ENCODE results near the gene IGFL3. TPM values are rescaled to one million over a fixed set of nuclear protein-coding genes. Genes with fewer than 3 reads are reported as not detected.

The IGFL3 gene
- total and polyA plus RNA-seq, 11 donors, result not detected

DNA sequence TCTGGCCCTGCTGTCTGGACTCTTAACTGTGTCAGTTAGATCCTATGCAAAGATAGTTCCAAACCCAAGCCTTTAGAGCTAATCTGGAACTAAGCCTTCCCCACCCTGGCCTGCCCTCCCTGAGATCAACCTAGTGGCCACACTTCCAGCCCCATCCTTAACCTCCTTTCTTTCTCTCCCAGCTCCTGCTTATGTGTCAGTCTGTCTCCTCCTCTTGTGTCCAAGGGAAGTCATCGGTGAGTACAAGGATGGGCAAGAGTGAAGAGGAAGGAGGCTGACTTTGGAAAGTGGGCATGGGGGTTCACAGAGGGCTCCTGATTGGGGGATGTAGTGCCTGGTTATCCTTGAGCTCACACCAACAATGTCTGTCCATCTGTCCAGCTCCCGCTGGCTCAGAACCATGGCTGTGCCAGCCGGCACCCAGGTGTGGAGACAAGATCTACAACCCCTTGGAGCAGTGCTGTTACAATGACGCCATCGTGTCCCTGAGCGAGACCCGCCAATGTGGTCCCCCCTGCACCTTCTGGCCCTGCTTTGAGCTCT lies 35.8 kb upstream of the IGFL3 start:
- no peak overlapping the region for H3K27ac ChIP-seq
- H3K4me3 ChIP-seq, result no peak overlapping the region
- no peak for TF ChIP-seq POLR2A (IDR thresholded peaks at IDR 0.05)
- TF ChIP-seq, protein P1, sequence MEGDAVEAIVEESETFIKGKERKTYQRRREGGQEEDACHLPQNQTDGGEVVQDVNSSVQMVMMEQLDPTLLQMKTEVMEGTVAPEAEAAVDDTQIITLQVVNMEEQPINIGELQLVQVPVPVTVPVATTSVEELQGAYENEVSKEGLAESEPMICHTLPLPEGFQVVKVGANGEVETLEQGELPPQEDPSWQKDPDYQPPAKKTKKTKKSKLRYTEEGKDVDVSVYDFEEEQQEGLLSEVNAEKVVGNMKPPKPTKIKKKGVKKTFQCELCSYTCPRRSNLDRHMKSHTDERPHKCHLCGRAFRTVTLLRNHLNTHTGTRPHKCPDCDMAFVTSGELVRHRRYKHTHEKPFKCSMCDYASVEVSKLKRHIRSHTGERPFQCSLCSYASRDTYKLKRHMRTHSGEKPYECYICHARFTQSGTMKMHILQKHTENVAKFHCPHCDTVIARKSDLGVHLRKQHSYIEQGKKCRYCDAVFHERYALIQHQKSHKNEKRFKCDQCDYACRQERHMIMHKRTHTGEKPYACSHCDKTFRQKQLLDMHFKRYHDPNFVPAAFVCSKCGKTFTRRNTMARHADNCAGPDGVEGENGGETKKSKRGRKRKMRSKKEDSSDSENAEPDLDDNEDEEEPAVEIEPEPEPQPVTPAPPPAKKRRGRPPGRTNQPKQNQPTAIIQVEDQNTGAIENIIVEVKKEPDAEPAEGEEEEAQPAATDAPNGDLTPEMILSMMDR (IDR thresholded peaks at IDR 0.05), result no peak
- peaks cover 0 to 18% (median 1%) of the 10 kb centered on the region in 12 donors for H3K9me3 ChIP-seq
- H3K4me1 ChIP-seq, result no peaks in the 10 kb centered on the region
- H3K27me3 ChIP-seq, result peaks cover 0 to 24% (median 0%) of the 10 kb centered on the region in 9 donors
- intact Hi-C loops (cut with DNase I), result no loop called here
- no peak for ATAC-seq
- no peaks in the 10 kb centered on the region for H3K36me3 ChIP-seq
- no peak for DNase-seq
- 82 to 96% (median 95%) methylated on average over 7 of the region's 7 CpGs for WGBS, 4 donors

DNA sequence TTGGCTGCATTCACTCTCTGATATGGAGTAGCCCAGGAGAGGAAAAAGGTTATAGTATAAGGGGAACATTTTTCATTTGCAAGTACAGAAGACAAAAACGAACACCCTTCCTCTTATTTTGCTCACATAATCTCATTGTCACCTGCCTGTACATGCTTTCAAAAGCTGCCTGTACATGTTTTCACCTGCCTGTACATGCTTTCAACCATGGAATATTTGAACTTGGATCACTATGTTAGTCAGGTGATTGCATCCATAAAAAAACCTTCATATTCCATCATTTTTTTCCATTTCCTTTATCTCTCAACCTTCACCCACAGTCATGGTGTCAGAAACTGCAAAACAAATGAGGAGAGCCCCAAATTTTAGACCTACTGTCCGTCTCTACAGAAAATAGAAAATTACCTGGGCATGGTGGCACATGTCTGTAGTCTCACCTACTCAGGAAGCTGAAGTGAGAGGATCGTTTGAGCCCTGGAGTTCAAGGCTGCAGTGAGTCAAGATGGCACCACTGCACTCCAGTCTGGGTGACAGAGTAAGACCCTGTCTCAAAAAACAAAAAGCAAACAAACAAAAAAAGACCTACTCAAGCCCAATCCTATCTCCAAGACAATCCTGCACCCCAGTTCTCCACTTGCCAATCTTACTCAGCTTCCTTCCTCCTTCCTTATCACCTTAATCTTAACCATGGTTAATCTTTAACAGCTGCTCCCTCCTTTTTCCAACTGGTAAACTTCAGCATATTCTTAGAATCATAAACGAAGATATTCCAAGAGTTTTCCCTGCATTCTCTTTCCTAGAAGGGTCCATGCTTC lies 35.1 kb upstream of the IGFL3 start:
- WGBS, 4 donors, result 60 to 66% (median 63%) methylated on average over 4 of the region's 4 CpGs
- DNase-seq (no peak), ATAC-seq (no peak)
- Histone ChIP-seq H3K27ac (no peak overlapping the region), H3K4me3 (no peak overlapping the region), H3K27me3 (peaks cover 0 to 24% (median 0%) of the 10 kb centered on the region in 9 donors), H3K36me3 (no peaks in the 10 kb centered on the region), H3K9me3 (peaks cover 0 to 18% (median 1%) of the 10 kb centered on the region in 12 donors), H3K4me1 (no peaks in the 10 kb centered on the region)
- intact Hi-C loops (cut with DNase I), result no loop called here
- TF ChIP-seq, protein P1 (IDR thresholded peaks at IDR 0.05), result no peak
- no peak for TF ChIP-seq POLR2A (IDR thresholded peaks at IDR 0.05)

DNA sequence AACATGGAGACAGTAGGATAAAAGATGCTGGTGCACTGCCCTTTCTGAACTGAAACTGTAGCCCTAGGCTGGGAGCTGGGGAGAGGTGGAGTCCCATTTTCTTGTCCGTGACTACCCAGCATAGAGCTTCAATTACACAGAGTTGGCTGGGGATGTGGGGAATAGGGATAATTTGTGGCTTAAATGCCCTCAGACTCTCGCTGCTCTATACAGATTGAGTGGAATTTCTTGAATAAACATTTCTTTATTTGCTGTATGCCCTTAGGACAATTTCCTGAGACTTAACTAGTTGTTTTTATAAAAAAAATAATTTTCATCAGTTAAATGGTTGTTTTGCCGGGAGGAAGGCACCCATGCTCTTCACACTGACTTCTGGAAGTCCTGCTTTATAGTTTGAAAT lies 30.7 kb upstream of the IGFL3 start:
- WGBS, 4 donors, result 80 to 87% (median 82%) methylated on average over 3 of the region's 3 CpGs
- no peak for ATAC-seq

DNA sequence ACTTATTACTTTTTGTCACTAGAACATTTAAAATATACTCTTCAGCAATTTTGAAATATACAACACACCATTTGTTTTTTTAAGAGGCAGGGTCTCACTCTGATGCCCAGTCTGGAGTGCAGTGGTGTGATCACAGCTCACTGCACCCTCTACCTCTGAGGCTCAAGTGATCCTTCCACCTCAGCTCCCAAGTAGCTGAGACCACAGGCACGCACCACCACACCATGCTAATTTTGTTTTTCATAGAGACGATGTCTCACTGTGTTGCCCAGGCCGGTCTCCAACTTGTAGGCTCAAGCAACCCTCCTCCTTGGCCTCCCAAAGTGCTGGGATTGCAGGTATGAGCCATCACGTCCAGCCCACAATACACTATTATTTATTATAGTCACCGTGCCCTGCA lies 26.1 kb upstream of the IGFL3 start:
- H3K4me1 ChIP-seq, result no peaks in the 10 kb centered on the region
- TF ChIP-seq, protein P1 (IDR thresholded peaks at IDR 0.05), result no peak
- TF ChIP-seq POLR2A (IDR thresholded peaks at IDR 0.05), result no peak
- intact Hi-C loops (cut with DNase I), result no loop called here
- ATAC-seq (no peak), DNase-seq (no peak)
- H3K4me3 ChIP-seq, result no peak overlapping the region
- H3K27ac ChIP-seq, result no peak overlapping the region
- no peaks in the 10 kb centered on the region for H3K9me3 ChIP-seq
- WGBS, 4 donors, result 84 to 92% (median 88%) methylated on average over 5 of the region's 5 CpGs
- peaks cover 0 to 18% (median 0%) of the 10 kb centered on the region in 9 donors for H3K27me3 ChIP-seq
- no peaks in the 10 kb centered on the region for H3K36me3 ChIP-seq

More for the DNA sequence above, 30.7 kb upstream of the IGFL3 start:
- DNase-seq, result no peak
- no peaks in the 10 kb centered on the region for H3K9me3 ChIP-seq
- H3K36me3 ChIP-seq, result no peaks in the 10 kb centered on the region
- peaks cover 0 to 30% (median 0%) of the 10 kb centered on the region in 9 donors for H3K27me3 ChIP-seq
- no peak overlapping the region for H3K4me3 ChIP-seq
- intact Hi-C loops (cut with DNase I), result no loop called here
- TF ChIP-seq, protein P1 (IDR thresholded peaks at IDR 0.05), result no peak
- TF ChIP-seq POLR2A (IDR thresholded peaks at IDR 0.05), result no peak
- no peaks in the 10 kb centered on the region for H3K4me1 ChIP-seq
- H3K27ac ChIP-seq, result no peak overlapping the region
